K562 (cell line): ENCODE results near the gene FAM204A. TPM values are rescaled to one million over a fixed set of nuclear protein-coding genes. Genes with fewer than 3 reads are reported as not detected.

ENCODE experiments used
- ATAC-seq: fragments of 200-7000 bp; cut with Tn5 transposase; 3 replicates; pipeline ENCODE4 v1.9.1; 2020; ENCODE audit warnings: moderate library complexity
- BruUV-seq: library from RNA; stranded (reverse); fragments of 400-500 nt; replicated peaks from 2 replicates; lab custom pipeline; 2021; lab: Mats Ljungman, UMichigan
- CTCF ChIA-PET: fragments of 300-600 bp; formaldehyde crosslinking; extraction: SDS; loops from one replicate; lab custom pipeline; 2021; ENCODE audit warnings: low intra/inter-chr PET ratio; lab: Yijun Ruan, JAX
- POLR2A ChIA-PET: fragments of 300-600, 350-650 bp; sonication (Branson Sonifier 250); formaldehyde crosslinking; extraction: SDS; loops from one replicate; lab custom pipeline; 2021; ENCODE audit warnings: antibody characterized with exemption, inconsistent platforms; lab: Yijun Ruan, JAX
- DNase-seq, 4 experiments: peaks; one replicate each; pipeline versions ENCODE4 v3.0.0 to v3.0.0-alpha.2; 2011 to 2018; ENCODE audit warnings: low spot score in 3 of 4, mixed read lengths in 3 of 4; ENCODE audit errors: extremely low read depth in 1 of 4
- FAIRE-seq: peaks from 2 replicates; lab custom pipeline; 2011; peaks lifted over from hg19 to GRCh38; lab: Jason Lieb, UNC
- H2AFZ ChIP-seq: 2 replicates; pipeline ENCODE4 v1.6.0; 2011; ENCODE audit warnings: low read depth, low read length, control low read depth, inconsistent platforms
- H3K27ac ChIP-seq: fragments of 200-600 bp; 3 replicates; pipeline ENCODE4 v1.8.0; 2011; ENCODE audit warnings: low read depth, mild to moderate bottlenecking, control low read depth, inconsistent platforms, low read length, moderate library complexity, mixed read lengths; ENCODE audit errors: extremely low read depth
- H3K27me3 ChIP-seq, 2 experiments: fragments of 300-600 bp in 1 of 2; 2 replicates in 1 of 2; 3 replicates in 1 of 2; pipeline versions ENCODE4 v1.6.0 to v1.8.0; 2011; ENCODE audit warnings: inconsistent platforms in 2 of 2, low read length in 2 of 2, mild to moderate bottlenecking in 1 of 2, mixed read lengths in 1 of 2, moderate library complexity in 1 of 2; ENCODE audit not compliant: control insufficient read depth in 2 of 2, insufficient read depth in 2 of 2
- H3K36me3 ChIP-seq: fragments of 300-600 bp; 3 replicates; pipeline ENCODE4 v1.8.0; 2011; ENCODE audit warnings: mild to moderate bottlenecking, low read length, inconsistent platforms; ENCODE audit not compliant: control insufficient read depth, insufficient read depth
- H3K4me1 ChIP-seq, 2 experiments: fragments of 200-600 bp in 1 of 2; replicated peaks in 1 of 2; 2 replicates in 1 of 2; 3 replicates in 1 of 2; pipeline versions ENCODE4 v1.5.1 to v1.8.0; 2011; ENCODE audit warnings: inconsistent platforms in 2 of 2, low read length in 2 of 2, mild to moderate bottlenecking in 1 of 2, mixed read lengths in 1 of 2, moderate library complexity in 1 of 2; ENCODE audit not compliant: control insufficient read depth in 2 of 2, insufficient read depth in 2 of 2
- H3K4me2 ChIP-seq: 2 replicates; pipeline ENCODE4 v1.6.1; 2011; ENCODE audit warnings: low read length, control low read depth, inconsistent platforms, mixed read lengths; ENCODE audit not compliant: insufficient read depth
- H3K4me3 ChIP-seq: fragments of 200-600 bp; sonication (generic), shearing (Covaris generic); 2 replicates; pipeline ENCODE4 v1.5.1; 2016; ENCODE audit warnings: control low read depth, inconsistent platforms
- H3K79me2 ChIP-seq: fragments of 200-600 bp; 3 replicates; pipeline ENCODE4 v1.8.0; 2011; ENCODE audit warnings: low read length, inconsistent platforms; ENCODE audit not compliant: control insufficient read depth, insufficient read depth
- H3K9ac ChIP-seq, 2 experiments: 2 replicates each; pipeline versions ENCODE4 v1.6.0 to v1.6.1; 2011; ENCODE audit warnings: low read depth in 2 of 2, low read length in 2 of 2, control low read depth in 1 of 2, inconsistent platforms in 1 of 2, mild to moderate bottlenecking in 1 of 2, mixed read lengths in 1 of 2; ENCODE audit not compliant: insufficient read depth in 1 of 2
- H3K9me1 ChIP-seq: one replicate; pipeline ENCODE4 v1.6.0; 2011; ENCODE audit warnings: inconsistent platforms, mild to moderate bottlenecking, low read length, moderate library complexity; ENCODE audit not compliant: control insufficient read depth, insufficient read depth
- H3K9me3 ChIP-seq: replicated peaks from 2 replicates; pipeline ENCODE4 v1.5.1; 2011; ENCODE audit warnings: low read depth, low read length, inconsistent platforms; ENCODE audit not compliant: control insufficient read depth, insufficient read depth
- H4K20me1 ChIP-seq: replicated peaks from 2 replicates; pipeline ENCODE4 v1.6.1; 2011; ENCODE audit warnings: low read length, inconsistent platforms, mixed read lengths; ENCODE audit not compliant: control insufficient read depth, insufficient read depth
- ARID1B ChIP-seq: fragments of 450-650 bp; IDR thresholded peaks from 2 replicates; pipeline ENCODE4 v1.6.1; 2016; ENCODE audit warnings: antibody characterized with exemption, mild to moderate bottlenecking, inconsistent platforms
- CHD4 ChIP-seq: fragments of 200-600 bp; sonication (generic); IDR thresholded peaks from 3 replicates; pipeline ENCODE4 v1.6.1; 2012; ENCODE audit warnings: low read depth, mild to moderate bottlenecking, mixed read lengths, low read length, inconsistent platforms; ENCODE audit not compliant: insufficient read depth, insufficient replicate concordance, poor library complexity, severe bottlenecking
- NFATC3 ChIP-seq: fragments of 450-650 bp; IDR thresholded peaks from 2 replicates; pipeline ENCODE4 v1.6.1; 2017; ENCODE audit warnings: mild to moderate bottlenecking
- NR4A1 ChIP-seq, 2 experiments: fragments of 250-450 bp in 1 of 2; fragments of 450-650 bp in 1 of 2; sonication (Bioruptor Pico) in 1 of 2; IDR thresholded peaks; 2 replicates each; pipeline versions ENCODE4 v1.4.0 to v1.6.1; 2016 to 2020; ENCODE audit warnings: mild to moderate bottlenecking in 2 of 2, missing compliant biosample characterization in 1 of 2, missing genetic modification characterization in 1 of 2, moderate library complexity in 1 of 2
- PCBP1 ChIP-seq: fragments of 200-400 bp; formaldehyde crosslinking; IDR thresholded peaks from 2 replicates; pipeline ENCODE4 v1.6.1; 2018; ENCODE audit warnings: mild to moderate bottlenecking, low read depth, low read length; ENCODE audit not compliant: poor library complexity, severe bottlenecking
- PRMT5 ChIP-seq: sonication (generic); formaldehyde crosslinking; IDR thresholded peaks from 2 replicates; pipeline ENCODE4 v1.5.0; 2020; ENCODE audit warnings: missing genetic modification reagents
- ZNF24 ChIP-seq: fragments of 450-650 bp; IDR thresholded peaks from 2 replicates; pipeline ENCODE4 v1.6.1; 2016
- WGBS: fragments of 100-300 bp; shearing (Covaris generic); methylation state at CpG from one replicate; pipeline ENCODE4 v1.1.6; 2016; ENCODE audit warnings: low coverage, mixed read lengths; ENCODE audit not compliant: insufficient coverage; ENCODE audit errors: missing lambda C conversion rate; 5-methylcytosine and 5-hydroxymethylcytosine counted together
- in situ Hi-C: fragments of 300-500 bp; cut with MboI; formaldehyde crosslinking; loops from 4 replicates; pipeline ENCODE4 v1.15.0; 2018; ENCODE audit warnings: inconsistent platforms, mixed read lengths
- intact Hi-C: fragments of 100-400 bp; cut with micrococcal nuclease; formaldehyde crosslinking; loops from 2 replicates; pipeline ENCODE4 v1.14.2; 2022
- polyA plus RNA-seq, 8 experiments: library from polyadenylated mRNA; depleted of rRNA in 4 of 8; stranded (reverse) in 5 of 8; unstranded in 3 of 8; fragments of >200 nt; fragmentation: Nextera tagmentation in 2 of 8; fragmentation: Illumina TruSeq in 1 of 8; extraction: Ambion mirVana in 2 of 8; extraction: Trizol in 1 of 8; gene quantifications; 2 replicates each; pipeline versions ENCODE4 v1.2.1 to v1.2.3, GENCODE V29; 2011 to 2014; ENCODE audit warnings: inconsistent platforms in 1 of 8, missing spikeins in 1 of 8
- total RNA-seq, 7 experiments: library from RNA; depleted of rRNA in 6 of 7; stranded (reverse); fragments of >200 nt in 6 of 7; fragmentation: Illumina TruSeq in 2 of 7; extraction: Trizol in 2 of 7; gene quantifications; 2 replicates each; pipeline versions ENCODE4 v1.2.1 to v1.2.3, GENCODE V29; 2011 to 2021; ENCODE audit warnings: low replicate concordance in 1 of 7
- TF ChIP-seq, protein P1 (sequence below), 2 experiments: IDR thresholded peaks; 2 replicates each; pipeline ENCODE4 v1.6.1; 2011; ENCODE audit warnings: borderline replicate concordance in 1 of 2, control low read depth in 1 of 2, low read depth in 1 of 2, low read length in 1 of 2, mild to moderate bottlenecking in 1 of 2, mixed read lengths in 1 of 2, moderate library complexity in 1 of 2; ENCODE audit not compliant: insufficient read depth in 1 of 2, insufficient read length in 1 of 2, poor library complexity in 1 of 2, severe bottlenecking in 1 of 2; ENCODE audit errors: extremely low read depth in 1 of 2
- TF ChIP-seq, protein P2 (sequence below): fragments of 200-800 bp; sonication (Bioruptor generic); IDR thresholded peaks from 2 replicates; pipeline ENCODE4 v1.6.1; 2016; ENCODE audit warnings: missing genetic modification characterization, missing compliant biosample characterization
- TF ChIP-seq, protein P3 (sequence below), 2 experiments: IDR thresholded peaks; 2 replicates each; pipeline ENCODE4 v1.6.1; 2012; ENCODE audit warnings: improper control_type of control experiment in 2 of 2, low read depth in 2 of 2, low read length in 2 of 2, borderline replicate concordance in 1 of 2

The FAM204A gene
- total and polyA plus RNA-seq, 9 of the 15 experiments (the other 6 are each of a cell fraction or from before 2014, with no cell fraction given): 29.0 to 64.5 (median 44.9) TPM

DNA sequence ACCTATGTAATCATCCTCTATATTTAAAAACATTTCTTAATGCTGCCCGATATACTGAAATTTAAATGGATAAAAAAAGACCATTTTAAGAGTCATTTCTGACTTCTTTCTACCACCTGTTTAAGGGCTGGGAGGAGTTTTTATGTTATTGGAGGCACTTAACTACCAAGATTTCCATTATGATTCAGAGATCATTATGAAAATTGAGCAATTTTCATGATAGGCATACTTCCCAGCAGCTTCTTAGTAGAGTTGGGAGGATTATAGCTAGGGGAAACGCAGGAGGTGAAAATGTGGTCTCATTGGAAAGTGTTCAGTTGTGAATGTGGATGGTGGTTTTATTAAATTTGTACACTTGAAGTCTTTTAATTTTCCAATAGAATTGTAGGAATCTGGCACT is 28.4 kb upstream of the FAM204A start:
- POLR2A ChIA-PET: no interaction called here
- Histone ChIP-seq H3K4me3 (no peak overlapping the region), H3K36me3 (no peaks in the 10 kb centered on the region), H3K79me2 (no peaks in the 10 kb centered on the region), H3K4me1 (no peaks in the 10 kb centered on the region), H2AFZ (no peak overlapping the region), H4K20me1 (no peaks in the 10 kb centered on the region), H3K27me3 (peaks cover 0 to 8% of the 10 kb centered on the region in 2 experiments; a peak in 2 of 5 replicates), H3K9me3 (no peaks in the 10 kb centered on the region), H3K4me2 (no peak overlapping the region), H3K27ac (no peak overlapping the region), H3K9me1 (no peaks in the 10 kb centered on the region), H3K9ac (no peak overlapping the region)
- CTCF ChIA-PET: no interaction called here
- intact Hi-C loops (no loop called here), in situ Hi-C loops (no loop called here)
- DNase-seq: no peak
- WGBS: 0% methylated on average over 2 of the region's 2 CpGs
- no peak for FAIRE-seq
- BruUV-seq: no TSS peak
- no peak for ATAC-seq
- TF ChIP-seq PCBP1 (no peak), NFATC3 (no peak), ZNF24 (no peak), NR4A1 (CRISPR knock-in tag; IDR thresholded peaks at IDR 0.05) (no peak), NR4A1 (tag; IDR thresholded peaks at IDR 0.05) (no peak), PRMT5 (CRISPR knock-in tag) (no peak), CHD4 (no peak), ARID1B (no peak)
- TF ChIP-seq, protein P1, sequence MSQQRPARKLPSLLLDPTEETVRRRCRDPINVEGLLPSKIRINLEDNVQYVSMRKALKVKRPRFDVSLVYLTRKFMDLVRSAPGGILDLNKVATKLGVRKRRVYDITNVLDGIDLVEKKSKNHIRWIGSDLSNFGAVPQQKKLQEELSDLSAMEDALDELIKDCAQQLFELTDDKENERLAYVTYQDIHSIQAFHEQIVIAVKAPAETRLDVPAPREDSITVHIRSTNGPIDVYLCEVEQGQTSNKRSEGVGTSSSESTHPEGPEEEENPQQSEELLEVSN (IDR thresholded peaks at IDR 0.05; ENCODE audit: borderline replicate concordance in 1 of 2, extremely low read depth in 1 of 2, insufficient read depth in 1 of 2, insufficient read length in 1 of 2, low read depth in 1 of 2, low read length in 1 of 2, poor library complexity in 1 of 2, severe bottlenecking in 1 of 2): no peak
- TF ChIP-seq, protein P2, sequence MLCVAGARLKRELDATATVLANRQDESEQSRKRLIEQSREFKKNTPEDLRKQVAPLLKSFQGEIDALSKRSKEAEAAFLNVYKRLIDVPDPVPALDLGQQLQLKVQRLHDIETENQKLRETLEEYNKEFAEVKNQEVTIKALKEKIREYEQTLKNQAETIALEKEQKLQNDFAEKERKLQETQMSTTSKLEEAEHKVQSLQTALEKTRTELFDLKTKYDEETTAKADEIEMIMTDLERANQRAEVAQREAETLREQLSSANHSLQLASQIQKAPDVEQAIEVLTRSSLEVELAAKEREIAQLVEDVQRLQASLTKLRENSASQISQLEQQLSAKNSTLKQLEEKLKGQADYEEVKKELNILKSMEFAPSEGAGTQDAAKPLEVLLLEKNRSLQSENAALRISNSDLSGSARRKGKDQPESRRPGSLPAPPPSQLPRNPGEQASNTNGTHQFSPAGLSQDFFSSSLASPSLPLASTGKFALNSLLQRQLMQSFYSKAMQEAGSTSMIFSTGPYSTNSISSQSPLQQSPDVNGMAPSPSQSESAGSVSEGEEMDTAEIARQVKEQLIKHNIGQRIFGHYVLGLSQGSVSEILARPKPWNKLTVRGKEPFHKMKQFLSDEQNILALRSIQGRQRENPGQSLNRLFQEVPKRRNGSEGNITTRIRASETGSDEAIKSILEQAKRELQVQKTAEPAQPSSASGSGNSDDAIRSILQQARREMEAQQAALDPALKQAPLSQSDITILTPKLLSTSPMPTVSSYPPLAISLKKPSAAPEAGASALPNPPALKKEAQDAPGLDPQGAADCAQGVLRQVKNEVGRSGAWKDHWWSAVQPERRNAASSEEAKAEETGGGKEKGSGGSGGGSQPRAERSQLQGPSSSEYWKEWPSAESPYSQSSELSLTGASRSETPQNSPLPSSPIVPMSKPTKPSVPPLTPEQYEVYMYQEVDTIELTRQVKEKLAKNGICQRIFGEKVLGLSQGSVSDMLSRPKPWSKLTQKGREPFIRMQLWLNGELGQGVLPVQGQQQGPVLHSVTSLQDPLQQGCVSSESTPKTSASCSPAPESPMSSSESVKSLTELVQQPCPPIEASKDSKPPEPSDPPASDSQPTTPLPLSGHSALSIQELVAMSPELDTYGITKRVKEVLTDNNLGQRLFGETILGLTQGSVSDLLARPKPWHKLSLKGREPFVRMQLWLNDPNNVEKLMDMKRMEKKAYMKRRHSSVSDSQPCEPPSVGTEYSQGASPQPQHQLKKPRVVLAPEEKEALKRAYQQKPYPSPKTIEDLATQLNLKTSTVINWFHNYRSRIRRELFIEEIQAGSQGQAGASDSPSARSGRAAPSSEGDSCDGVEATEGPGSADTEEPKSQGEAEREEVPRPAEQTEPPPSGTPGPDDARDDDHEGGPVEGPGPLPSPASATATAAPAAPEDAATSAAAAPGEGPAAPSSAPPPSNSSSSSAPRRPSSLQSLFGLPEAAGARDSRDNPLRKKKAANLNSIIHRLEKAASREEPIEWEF (CRISPR knock-in tag): no peak
- TF ChIP-seq, protein P3, sequence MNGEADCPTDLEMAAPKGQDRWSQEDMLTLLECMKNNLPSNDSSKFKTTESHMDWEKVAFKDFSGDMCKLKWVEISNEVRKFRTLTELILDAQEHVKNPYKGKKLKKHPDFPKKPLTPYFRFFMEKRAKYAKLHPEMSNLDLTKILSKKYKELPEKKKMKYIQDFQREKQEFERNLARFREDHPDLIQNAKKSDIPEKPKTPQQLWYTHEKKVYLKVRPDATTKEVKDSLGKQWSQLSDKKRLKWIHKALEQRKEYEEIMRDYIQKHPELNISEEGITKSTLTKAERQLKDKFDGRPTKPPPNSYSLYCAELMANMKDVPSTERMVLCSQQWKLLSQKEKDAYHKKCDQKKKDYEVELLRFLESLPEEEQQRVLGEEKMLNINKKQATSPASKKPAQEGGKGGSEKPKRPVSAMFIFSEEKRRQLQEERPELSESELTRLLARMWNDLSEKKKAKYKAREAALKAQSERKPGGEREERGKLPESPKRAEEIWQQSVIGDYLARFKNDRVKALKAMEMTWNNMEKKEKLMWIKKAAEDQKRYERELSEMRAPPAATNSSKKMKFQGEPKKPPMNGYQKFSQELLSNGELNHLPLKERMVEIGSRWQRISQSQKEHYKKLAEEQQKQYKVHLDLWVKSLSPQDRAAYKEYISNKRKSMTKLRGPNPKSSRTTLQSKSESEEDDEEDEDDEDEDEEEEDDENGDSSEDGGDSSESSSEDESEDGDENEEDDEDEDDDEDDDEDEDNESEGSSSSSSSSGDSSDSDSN (IDR thresholded peaks at IDR 0.05; ENCODE audit: borderline replicate concordance in 1 of 2, low read depth in 2 of 2, low read length in 2 of 2): no peak
